ENCODE data around the gene CARMIL1.

CARMIL1 gene

DNA sequence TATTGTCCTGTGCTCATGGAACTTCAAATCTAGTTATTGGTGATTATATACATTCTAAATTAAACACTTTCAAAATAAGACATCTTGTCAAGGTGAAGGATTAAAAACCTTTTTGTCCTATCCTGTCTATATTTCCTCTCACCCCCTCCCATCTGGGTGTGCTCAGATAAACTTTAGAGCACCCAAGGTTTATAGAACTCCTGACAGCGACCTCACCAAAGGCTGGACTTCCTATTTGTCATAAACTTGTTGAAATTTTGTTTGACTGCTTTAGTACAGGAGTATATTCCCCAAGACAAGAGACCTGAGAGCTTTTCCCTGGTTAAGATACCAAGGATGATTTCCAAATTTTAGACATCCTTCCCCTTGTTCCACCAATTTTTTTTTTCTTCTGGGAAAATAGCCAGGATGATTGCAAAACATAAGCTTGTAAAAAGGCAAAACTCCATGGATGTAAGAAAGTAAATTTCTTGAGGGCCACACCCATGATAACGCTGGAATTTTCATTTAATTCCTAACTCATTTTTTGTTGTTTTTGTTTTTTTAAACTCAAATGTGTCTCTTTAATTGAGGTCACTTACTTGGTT is 33.0 kb downstream of the CARMIL1 start:
- no peak for DNase-seq

DNA sequence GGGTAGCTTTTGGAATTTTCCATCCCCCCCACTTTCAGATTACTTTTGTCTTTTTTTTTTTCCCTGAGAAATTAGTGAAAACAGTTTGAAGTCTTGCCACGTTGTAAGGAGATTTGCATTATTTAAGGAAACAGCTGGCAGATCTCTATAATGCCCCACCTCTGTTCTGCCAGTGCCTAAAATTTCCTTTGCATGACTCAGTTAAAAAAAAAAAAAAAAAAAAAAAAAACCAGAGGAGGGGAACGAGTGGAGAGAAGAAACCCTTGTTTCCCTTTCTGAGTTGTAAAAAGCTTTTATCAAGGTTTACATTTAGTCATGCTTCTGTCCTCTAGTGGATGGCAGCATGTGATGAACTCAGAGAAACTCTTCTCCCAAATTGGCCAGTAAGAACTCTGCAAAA is 33.5 kb downstream of the CARMIL1 start:
- DNase-seq, result peak; percentile 26

- no peak for DNase-seq
Observed at GRCh38 chr6:25314509-25315175, 35.5 kb downstream of the CARMIL1 start.

DNA sequence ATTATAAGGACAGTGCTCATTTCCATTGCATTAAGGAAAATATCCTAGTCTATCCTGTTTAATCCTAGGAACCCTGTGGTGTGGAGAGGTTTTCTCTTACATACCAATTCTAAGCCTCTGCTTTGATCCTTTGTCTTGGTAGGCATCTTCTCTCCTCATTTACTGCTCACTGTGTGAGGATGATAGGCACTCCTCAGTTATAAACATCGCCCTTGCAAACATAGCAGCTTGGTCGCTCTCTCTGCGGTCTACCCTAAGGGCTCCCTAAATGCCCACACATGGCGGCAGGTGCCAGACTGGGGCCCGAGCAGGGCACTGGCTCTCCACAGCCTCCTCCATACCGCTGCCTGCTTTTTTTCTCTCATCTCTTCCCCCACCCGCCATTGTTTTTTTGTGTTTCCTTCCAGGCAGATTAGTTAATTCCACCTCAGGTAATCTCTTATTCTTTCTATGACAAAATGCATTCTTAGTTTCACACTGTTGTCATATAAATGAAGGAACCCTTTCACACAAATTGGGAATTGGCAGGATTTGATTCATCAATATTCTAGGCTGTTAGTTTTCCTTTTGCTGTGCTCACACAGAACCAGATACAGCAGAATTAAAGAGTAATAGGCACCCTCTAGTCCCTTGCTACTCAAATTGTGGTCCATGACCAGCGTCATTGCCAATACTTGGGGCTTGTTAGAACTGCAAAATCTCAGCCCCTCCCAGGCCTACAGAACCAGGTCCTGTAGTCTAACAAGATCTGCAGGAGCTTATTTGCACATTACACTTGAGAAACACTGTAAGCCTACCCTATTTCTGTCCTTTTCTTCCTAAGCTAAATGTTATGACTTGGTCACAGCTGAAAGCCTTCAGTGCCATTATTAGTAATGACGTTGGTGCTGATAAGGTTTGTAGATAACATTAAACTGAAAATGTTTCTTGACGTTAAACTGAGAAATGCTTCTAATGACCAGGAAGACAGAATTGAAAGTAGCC is 36.3 kb downstream of the CARMIL1 start:
- no peak for DNase-seq

DNA sequence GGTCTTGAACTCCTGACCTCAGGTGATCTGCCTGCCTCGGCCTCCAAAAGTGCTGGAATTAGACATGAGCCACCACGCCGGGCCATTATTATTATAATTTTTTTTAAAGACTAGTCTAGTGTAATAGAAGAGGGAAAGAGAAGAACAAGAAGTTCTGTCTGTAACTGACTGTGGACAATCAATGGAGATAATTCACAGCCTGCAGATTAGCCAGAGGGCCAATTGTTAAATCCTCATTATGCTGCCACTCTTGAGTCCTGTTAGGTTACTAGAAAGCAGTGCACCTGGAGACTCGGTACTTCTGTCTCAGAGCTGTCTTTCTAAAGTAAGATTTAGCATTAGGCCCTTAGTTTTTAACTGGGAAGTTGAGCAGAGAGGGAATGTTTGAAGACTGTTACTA is 37.5 kb downstream of the CARMIL1 start:
- no peak for DNase-seq

GRCh38 chr6:25318589-25318988 is 39.4 kb downstream of the CARMIL1 start:
- no peak for DNase-seq

GRCh38 chr6:25320459-25320858 is 41.3 kb downstream of the CARMIL1 start:
- DNase-seq, result no peak

DNA sequence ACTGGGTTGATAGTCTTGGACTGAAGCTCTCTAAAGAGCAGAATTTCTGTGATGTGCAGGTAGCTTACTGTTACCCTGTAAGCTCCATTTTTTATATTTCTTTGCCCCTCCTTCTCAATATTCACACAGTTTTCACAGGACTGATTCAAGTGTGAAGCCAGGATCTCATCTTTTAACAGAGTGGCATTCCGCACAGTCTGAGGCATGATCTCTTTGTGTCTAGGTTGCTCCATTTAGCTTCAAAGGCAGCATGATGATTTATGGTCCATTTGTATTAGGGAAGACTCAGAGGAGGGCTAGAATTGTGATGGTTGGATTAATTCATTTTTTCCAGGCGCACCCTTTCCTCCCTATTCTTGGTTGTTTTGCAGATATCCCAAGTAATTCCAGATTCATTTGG is 43.5 kb downstream of the CARMIL1 start:
- no peak for DNase-seq

- DNase-seq, result no peak
Observed at GRCh38 chr6:25324066-25324762, 45.0 kb downstream of the CARMIL1 start.

DNA sequence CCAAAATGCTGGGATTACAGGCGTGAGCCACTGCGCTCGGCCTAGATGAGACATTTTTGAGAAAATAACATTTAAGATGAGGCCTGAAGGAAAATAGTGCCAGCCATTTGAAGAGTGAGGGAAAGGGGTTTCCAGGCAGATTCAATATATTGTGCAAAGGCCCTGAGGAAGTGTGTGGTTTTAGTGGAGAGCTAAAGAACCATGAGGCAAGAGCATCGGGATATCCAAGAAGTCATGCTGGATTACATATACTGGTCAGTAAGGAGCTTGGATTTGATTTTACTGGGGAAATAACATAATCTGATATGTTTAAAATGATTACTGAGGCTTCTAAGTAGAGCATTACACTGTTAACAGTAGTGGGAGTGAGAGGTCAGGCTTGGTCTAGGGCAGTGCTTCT is 47.0 kb downstream of the CARMIL1 start:
- no peak for DNase-seq

DNA sequence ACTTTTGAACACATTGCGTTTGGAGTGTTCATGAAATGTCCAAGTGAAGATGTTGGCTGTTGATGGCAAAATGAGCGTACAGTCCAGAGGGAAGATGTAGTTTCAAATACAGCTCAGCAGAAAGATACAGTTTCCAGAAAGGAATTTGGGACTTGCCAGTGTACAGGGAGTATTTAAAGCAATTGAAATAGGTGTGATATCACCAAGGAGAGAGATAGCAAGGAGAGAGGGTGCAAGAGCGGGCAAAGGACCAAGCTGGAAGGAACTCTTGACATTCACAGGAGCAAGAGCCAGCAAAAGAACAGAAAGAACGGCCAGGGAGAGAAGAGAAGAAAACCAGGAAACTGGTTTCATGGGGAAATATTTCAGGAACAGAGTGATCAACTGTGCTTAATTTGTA is 47.8 kb downstream of the CARMIL1 start:
- no peak for DNase-seq

GRCh38 chr6:25327432-25327831 is 48.3 kb downstream of the CARMIL1 start:
- DNase-seq, result no peak

DNA sequence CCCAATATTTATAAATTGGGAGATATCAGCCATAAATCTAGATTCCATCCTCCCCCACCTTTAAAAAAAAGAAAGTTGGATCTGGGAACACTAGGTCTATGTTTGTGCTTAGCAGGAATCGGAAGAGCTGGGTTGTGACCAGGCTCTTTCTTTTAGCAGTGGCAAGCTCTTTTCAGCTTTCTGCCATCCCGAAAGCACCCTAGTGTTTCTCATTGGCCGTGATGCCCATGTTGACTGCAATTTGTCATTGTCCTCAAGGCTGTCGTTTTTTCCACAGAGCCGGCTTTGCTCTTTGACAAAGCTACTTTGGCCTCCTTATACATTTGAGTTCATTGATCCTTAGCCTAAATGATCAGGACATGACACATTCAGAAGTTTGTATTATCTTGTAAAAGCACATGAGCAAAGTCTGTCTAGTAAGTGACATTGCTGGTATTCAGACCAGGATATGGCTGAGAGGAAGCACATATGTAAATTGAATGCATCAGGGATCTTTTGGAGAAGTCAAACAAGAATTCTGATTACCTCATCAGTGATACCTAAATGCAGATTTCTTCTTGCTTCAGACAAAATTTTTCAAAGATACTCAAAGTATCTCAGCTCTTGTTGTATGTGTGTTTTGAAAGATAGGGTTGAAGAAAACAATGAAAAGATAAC is 50.1 kb downstream of the CARMIL1 start:
- no peak for DNase-seq

DNA sequence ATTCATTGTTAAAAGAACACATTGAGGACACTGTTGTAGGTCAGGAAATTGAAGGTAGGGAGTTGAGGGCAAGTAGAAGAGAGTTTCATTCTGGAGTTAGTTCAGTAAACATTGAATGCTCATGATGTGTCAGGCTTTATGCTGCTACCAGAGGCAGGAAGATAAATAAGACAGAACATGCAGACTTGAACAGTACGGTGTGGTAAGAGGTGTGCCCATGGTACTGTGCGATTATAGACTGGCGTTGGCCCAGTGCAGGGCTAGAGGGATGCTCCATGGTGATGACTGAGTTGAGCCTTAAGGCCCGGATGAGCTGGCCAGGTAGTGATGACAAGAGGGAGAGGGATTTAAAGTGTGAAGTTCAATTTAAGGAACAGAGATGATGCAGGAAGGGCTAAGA is 50.8 kb downstream of the CARMIL1 start:
- no peak for DNase-seq

DNA sequence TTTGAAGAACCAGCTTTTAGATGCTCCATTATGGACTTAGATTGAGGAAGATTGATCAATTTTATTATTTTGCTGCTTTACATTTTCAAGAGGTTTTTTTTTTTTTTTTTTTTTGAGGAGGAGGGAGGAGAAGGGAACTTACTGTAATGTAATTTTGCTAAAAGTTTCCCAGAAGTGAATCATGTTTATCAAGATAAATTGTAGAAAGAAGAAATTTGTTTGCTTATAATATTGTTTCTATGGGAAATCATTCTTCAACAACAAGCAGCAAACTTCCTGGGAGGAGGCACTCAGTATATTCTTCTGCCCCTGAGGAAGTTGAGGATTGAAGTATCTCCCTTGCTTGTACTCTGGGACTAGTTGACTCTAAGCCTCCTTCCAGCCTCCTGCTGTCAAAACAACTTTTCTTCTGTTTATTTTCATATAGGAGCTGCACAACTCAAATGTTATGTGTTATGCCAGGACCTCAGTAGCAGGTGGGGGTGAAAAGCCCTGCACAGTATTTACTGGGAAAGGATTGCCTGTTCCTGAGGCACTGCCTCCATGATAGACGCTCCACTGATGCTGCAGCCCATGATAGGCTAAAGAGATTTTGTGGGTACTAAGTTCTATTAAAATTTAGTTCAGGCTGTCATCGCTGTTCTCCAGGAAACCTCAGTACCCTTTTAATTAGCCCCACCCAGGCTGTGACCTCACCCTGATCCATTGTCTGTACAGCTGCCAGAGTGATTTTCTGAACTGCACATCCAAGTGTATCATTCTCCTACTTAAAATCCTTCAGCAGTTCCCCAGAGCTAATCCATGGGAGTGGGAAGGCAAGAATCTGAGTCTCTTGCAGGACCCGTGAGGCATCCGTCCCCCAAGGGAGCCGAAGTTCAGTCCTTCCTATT is 51.9 kb downstream of the CARMIL1 start:
- no peak for DNase-seq

DNA sequence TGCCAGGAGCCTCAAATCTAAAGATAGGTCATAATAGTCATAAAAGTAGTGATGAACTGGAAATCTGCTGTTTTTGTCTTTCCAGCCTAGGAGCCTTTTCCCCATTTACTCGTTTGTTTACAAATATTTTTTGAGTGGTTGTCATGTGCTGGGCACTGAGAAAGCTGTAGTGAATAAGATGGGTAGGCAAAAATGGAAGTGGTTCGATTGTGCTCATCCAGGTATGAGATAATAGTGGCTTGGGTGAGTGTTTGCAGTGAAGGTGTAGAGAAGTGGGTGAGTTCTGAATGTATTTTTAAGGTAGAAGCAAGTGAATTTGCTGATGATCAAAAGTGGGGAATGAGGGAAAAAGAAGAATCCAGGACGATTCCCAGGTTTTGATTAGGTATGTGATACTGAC is 53.0 kb downstream of the CARMIL1 start:
- DNase-seq, result no peak

DNA sequence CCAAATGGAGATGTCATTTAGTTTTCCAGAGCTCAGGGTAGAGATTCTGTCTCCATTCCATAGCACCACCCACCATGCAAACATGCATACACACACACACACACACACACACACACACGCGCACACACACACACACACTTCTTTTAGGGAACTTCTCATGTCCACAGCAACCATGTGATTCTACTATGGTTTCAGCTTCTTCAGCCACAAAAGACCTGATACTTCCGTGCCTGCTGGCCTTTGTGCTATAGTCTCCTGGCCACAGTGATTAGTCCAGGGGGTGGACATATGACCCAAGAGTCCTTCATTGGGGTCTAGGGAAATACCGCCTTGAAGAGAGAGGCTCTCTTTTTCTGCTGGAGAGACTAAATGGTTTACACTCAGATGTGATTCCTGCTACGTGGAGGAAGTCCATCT is 53.5 kb downstream of the CARMIL1 start:
- DNase-seq, result no peak

DNA sequence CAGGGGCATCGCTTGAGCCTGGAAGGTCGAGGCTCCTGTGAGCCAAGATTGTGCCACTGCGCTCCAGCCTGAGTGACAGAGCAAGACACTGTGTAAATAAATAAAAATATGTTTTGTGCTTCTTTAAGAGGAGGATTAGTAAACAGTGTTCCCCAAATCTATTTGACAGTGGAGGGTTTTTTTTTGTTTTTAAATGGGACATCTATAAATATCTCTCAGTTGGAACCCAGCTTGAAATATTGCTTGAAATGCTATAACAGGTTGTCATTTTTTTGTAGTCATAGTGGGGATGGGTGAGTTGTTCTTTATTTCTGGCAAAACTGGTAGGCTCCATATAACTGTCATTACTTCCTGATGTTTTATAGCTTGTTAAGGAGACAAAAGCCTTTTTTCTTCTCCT is 54.3 kb downstream of the CARMIL1 start:
- DNase-seq, result no peak

DNA sequence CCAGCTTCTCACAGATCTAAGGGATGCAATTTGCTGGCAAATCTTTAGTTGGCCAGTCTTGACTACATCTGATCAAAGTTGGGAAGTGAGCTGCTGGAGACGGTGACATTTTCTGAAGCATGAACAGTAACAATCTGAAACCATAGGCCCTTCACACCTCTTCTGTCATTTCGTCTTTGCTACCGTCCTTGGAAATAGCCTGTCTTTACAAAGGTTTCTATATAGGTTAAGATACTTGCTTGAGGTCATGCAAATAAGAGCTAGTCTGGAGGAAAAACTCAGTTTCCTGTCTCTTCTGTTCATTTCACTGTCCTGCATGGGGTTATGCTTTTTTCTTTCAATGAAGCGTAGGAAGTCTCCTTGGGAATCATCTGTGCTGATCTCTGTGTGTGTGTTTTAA is 55.6 kb downstream of the CARMIL1 start:
- DNase-seq, result no peak

GRCh38 chr6:25336996-25337395 is 57.8 kb downstream of the CARMIL1 start:
- no peak for DNase-seq

DNA sequence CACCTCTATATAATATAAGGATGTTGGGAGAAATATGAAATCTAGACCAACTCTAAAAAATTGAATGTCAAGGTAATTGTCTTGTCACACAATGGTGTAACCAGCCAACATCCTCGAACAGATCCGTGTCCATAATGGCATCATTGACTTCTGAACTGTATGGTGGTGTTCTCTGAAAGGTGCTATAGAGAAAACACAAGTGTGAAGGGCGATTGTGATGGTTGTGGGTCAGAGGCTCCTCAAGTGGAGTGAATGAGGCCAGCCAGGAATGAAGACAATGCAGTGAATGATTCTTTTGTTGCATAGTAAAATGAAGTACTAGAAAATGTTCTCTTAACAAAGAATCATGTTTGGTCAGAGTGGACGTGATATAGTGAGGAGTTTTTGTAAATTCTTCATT is 58.3 kb downstream of the CARMIL1 start:
- DNase-seq, result no peak
